CD4-positive, alpha-beta T cell treated with Interleukin-15 for 1 hour (primary cell): ENCODE results near the gene LRRC59.

Experiments
- DNase-seq: peaks from one replicate; pipeline ENCODE4 v3.0.0-alpha.2; 2020

The LRRC59 gene

GRCh38 chr17:50381920-50382319, 15.4 kb downstream of the LRRC59 start:
- no peak for DNase-seq

DNA sequence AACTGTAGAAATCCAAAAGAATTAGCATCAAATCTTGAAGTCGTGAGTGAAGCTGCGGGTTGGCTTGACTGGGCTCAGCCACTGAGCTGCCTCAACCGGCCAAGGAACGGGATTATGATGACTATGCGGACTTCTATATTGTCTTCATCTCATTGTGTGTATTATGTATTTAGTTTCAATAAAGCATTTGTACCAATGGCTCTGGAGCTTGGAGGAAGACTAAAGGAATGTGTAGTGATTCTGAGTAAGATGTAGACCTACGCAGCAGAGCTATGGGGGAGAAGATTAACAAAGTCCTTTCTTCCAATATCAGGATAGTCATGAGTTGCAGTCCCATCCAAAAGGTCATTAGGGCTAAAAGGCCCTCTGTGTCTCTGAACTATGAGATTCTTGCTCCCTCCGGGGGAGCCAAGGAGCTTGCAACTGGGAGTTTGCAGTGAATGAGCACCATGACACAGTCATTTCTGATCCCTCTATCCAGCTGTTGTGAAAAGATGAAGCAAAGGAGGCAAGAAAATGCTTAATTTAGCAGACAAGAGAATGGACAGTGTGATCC, 16.0 kb downstream of the LRRC59 start:
- DNase-seq = no peak

DNA sequence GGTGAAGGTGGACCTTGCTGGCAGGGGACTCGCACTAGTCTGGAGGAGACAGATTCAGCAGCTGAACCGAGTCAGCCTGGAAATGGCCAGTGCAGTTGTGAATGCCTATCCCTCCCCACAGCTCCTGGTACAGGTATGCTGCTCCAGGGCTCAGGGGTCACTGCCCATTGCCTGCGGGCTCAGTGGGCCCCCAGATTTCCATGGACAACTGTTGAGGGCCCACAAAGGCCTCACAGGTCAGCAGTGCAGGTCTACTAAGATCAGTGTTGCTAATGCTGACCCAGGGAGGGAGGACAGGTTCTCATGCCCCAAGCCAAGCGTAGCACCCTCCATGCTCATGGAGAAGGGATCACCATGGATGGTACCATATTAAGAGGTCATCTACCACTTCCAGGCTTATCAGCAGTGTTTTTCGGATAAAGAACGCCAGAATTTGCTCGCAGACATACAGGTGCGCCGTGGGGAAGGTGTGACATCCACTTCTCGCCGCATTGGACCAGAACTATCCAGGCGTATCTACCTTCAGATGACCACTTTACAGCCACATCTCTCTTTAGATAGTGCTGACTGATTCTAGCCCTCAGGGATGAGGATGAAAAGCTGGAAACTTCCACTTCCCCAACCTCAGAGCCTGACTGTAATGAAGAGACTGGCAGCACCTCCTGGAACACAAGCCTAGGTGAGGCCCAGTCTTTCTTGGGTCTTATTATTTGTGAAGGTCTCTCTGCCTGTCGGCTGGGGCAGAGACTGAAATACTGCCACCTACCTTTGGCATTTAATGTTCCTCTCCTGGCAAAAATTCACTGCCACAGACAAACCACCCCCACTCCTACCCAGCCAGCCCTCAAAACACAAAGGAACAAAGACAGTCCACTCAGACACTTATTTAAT, 16.7 kb downstream of the LRRC59 start:
- DNase-seq = no peak

- no peak for DNase-seq
These were observed 17.8 kb downstream of the LRRC59 start for GRCh38 chr17:50379351-50380132.

GRCh38 chr17:50375858-50376538, 21.3 kb downstream of the LRRC59 start:
- no peak for DNase-seq

DNA sequence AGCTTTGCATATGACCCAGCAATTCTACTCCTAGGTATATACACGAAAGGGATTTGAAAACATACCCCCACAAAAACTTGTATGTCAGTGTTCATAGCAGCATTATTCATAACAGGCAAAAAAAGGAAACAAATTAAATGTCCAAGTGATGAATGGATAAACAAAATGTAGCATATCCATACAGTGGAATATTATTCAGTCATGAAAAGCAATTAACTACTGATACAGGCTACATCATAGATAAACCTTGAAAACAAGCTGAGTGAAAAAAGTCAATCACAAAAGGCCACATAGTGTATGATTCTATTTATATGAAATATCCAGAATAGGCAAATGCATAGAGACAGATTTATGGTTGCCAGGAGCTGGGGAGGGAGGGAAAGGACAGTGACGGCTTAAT, 23.6 kb downstream of the LRRC59 start:
- no peak for DNase-seq

DNA sequence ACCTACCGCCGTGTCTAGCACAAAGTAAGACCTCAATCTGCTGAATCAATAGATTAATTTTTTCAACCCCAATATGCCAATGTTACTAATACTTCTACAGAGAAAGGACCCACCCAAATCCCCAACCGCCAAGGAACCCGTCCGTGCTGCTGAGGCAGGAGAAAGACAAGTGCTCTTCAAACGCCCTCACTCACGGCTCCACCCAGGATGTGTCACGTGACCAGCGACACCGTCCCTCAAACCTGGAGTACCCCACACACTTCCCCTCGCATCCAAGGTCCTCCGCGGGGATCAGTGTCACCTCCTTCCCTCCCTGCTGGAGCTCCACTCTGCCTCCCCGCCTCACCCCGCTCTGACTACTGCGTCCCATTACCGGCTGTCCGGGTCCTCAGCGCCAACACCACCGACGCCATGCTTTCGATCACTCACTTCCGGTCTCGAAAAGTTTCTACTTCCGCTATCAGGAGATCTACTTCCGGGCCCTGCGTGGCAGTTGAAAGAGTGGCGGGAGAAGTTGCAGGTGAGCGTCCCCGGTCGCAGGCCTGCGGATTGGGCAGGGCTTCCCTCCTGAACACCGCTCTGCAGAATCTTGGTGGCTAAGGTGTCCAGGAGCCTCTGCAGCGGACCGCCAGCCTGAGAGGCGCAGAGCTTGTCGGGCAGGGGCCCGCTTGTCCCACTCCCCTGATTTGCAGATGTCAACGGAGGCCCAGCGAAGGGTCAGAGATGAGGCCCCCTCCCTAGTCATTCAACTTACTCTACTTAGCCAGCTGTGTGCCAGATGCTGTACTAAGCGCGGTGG, 24.4 kb downstream of the LRRC59 start, which contains the start of the genes EME1 and MRPL27:
TSS of gene EME1 (plus strand) at position 472 of the 799 bp plus-strand sequence. CDS start 1,980 bp downstream, outside the sequence.
TSS of gene MRPL27 (minus strand) at position 427 of the 799 bp plus-strand sequence. CDS start at position 413, 14 bp downstream.
- DNase-seq = peak; percentile 84

- DNase-seq = no peak
These were observed 25.0 kb downstream of the LRRC59 start for GRCh38 chr17:50372222-50372757.

DNA sequence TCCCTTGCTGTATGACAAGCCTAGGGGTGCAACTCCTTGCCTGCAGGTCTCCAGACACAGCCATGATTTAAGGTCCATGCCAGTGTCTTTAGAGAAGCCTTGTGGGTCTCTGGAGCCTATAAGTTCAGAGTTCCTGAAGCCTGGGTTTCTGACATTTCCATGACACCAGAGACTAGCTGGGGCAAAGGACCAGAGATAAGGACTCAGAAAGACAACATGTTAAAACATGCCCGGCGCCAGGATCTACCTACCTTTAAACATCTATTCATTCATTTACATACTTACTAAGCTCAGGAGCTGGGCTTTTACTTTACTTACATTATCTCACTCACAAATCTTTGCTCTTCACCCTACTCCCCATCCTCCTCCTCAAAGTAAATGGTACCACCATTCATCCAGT, 25.8 kb downstream of the LRRC59 start:
- DNase-seq = no peak

- DNase-seq = no peak
These were observed 27.3 kb downstream of the LRRC59 start for GRCh38 chr17:50370052-50370451.

DNA sequence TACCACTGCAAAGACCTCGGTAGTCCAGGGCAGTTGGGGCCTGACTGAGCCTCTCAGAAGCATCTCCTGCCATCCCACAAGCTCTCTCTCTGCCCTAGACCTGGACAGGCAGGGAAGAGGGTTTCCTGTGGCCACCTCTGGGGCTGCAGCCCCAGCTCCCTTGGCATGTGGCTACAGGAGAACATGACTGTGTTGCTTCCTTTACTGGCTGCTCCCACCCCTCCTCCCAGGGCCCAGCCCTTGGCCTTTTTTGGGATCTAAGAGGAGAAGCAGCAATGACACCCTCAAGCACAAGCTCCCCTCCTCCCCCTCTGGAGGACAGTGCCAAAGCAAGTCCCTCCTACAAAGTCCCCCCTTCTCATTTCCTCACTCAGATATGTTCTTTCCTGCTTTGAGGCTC, 29.9 kb downstream of the LRRC59 start:
- DNase-seq = no peak

- DNase-seq = no peak
These were observed 31.5 kb downstream of the LRRC59 start for GRCh38 chr17:50365649-50366393.

- no peak for DNase-seq
These were observed 32.2 kb downstream of the LRRC59 start for GRCh38 chr17:50365165-50365564.

- no peak for DNase-seq
These were observed 32.6 kb downstream of the LRRC59 start for GRCh38 chr17:50364715-50365114.

GRCh38 chr17:50364061-50364458, 33.3 kb downstream of the LRRC59 start:
- no peak for DNase-seq

GRCh38 chr17:50363217-50364060, 33.9 kb downstream of the LRRC59 start:
- DNase-seq = no peak

DNA sequence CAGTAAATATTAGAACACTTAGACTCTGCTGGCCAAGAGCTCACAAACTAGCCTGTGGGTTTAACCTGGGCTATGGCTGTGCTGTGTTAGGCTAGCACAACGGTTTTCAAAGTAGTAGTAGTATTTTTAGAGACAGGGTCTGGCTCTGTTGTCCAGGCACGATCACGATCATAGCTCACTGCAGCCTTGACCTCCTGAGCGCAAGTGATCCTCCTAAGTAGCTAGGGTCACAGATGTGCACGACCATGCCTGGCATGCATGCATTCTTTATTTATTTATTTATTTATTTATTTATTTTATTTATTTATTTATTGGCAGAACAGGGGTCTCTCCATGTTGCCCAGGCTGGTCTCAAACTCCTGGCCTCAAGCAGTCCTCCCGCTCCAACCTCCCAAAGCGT, 34.7 kb downstream of the LRRC59 start:
- DNase-seq = no peak

GRCh38 chr17:50361561-50362480, 35.5 kb downstream of the LRRC59 start:
- peak; percentile 63 for DNase-seq
